ENCODE measurements around the gene ZNF653.
"Not testable (repeated sequence)": the region's sequence is repeated elsewhere in the genome, so short reads cannot be mapped to it uniquely, and the experiment has no call there.

The ZNF653 gene

DNA sequence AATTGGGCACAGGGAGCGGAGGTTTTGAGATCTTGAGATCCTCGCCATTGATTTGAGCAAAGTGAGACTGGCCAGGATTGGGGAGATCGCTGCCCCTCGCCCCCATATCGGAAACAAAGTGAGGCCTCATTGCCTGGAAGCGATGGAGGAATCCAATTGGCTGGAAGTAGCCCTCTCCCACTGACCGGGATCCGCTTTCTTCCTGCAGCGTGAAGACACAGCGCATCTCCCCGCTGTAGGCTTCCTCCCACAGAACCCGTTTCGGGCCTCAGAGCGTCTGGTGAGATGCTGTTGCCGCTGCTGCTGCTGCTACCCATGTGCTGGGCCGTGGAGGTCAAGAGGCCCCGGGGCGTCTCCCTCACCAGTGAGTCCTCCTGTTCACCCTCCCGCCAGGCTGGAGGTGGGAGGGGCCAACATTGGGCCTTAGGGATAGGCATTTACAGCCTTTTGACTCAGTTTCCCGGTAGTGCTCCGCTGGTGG lies 69.8 kb downstream of the ZNF653 start:
- Histone ChIP-seq H3K9ac (peak overlapping the region; percentile 76), H3K79me2 (ENCODE audit: insufficient read depth, low read depth) (peaks cover 13% of the 10 kb centered on the region), H3K4me1 (ENCODE audit: low read depth, poor library complexity, severe bottlenecking) (peaks cover 19% of the 10 kb centered on the region), H3K27me3 (ENCODE audit: insufficient read depth, low read depth) (no peaks in the 10 kb centered on the region), H2AFZ (ENCODE audit: low read depth) (peak overlapping the region; percentile 44; the same call in 1 of the 2 replicates), H3K4me2 (peak overlapping the region; percentile 87), H3K4me3 (IDR thresholded peaks at IDR 0.05; ENCODE audit: insufficient read depth, low read depth, low read length) (no peak overlapping the region), H3K36me3 (ENCODE audit: insufficient read depth) (no peaks in the 10 kb centered on the region; the same call in 1 of the 2 replicates), H3K27ac (peak overlapping the region; percentile 51), H4K20me1 (ENCODE audit: insufficient read depth) (no peaks in the 10 kb centered on the region)
- TF ChIP-seq, protein P1, sequence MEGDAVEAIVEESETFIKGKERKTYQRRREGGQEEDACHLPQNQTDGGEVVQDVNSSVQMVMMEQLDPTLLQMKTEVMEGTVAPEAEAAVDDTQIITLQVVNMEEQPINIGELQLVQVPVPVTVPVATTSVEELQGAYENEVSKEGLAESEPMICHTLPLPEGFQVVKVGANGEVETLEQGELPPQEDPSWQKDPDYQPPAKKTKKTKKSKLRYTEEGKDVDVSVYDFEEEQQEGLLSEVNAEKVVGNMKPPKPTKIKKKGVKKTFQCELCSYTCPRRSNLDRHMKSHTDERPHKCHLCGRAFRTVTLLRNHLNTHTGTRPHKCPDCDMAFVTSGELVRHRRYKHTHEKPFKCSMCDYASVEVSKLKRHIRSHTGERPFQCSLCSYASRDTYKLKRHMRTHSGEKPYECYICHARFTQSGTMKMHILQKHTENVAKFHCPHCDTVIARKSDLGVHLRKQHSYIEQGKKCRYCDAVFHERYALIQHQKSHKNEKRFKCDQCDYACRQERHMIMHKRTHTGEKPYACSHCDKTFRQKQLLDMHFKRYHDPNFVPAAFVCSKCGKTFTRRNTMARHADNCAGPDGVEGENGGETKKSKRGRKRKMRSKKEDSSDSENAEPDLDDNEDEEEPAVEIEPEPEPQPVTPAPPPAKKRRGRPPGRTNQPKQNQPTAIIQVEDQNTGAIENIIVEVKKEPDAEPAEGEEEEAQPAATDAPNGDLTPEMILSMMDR (conservative IDR thresholded peaks at IDR 0.05; ENCODE audit: low read depth, low read length), result no peak

DNA sequence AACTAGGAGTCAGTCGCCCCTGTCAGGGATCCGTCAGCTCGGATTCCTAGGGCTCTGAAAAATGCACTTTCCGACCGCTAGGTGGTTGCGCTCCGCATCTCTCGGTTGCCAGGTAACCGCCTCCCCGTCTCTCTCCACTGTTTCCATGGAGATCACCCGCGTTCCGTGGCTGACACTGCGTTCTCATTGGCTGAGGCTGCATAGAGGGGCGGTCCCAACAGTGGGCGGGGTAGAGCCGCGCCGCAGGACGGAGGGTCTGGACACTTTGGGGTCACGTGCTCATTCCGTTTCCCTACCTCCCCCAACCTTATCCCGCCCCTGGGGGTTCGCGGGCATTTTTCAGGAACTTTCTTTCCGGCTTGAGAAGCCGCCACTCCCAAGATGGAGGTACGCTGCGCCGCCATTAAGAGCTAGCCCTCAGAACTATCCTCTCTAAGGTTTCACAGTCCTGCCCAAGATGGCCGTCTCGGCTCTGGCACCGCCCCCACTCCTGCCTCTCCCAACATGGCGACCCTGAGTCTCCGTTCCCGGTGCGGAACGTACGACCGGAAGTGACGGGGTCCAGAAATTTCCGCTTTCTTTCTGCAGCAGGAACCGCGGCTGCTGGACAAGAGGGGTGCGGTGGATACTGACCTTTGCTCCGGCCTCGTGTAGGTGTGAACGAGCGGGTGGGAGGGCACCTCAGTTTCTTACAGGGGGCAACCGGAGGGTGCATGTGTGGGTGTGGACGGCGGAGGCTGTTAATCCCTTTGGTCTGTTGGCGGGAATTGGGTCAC lies 70.4 kb downstream of the ZNF653 start, which contains the start of the genes ODAD3 and PRKCSH:
TSS of gene ODAD3 (minus strand) at position 65 of the 776 bp plus-strand sequence. CDS start 105 bp downstream, outside the sequence.
TSS of gene PRKCSH (plus strand) at position 579 of the 776 bp plus-strand sequence. CDS start 483 bp downstream, outside the sequence.
- no peaks in the 10 kb centered on the region; the same call in 1 of the 2 replicates for H3K36me3 ChIP-seq (ENCODE audit: insufficient read depth)
- H3K27me3 ChIP-seq (ENCODE audit: insufficient read depth, low read depth), result no peaks in the 10 kb centered on the region
- peak within 1 kb of the TSS; percentile 97 for H2AFZ ChIP-seq (ENCODE audit: low read depth)
- TF ChIP-seq, protein P1 (conservative IDR thresholded peaks at IDR 0.05; ENCODE audit: low read depth, low read length), result peak; percentile 86
- peaks cover 19% of the 10 kb centered on the region for H3K4me1 ChIP-seq (ENCODE audit: low read depth, poor library complexity, severe bottlenecking)
- peak within 1 kb of the TSS; percentile 76 for H3K9ac ChIP-seq
- H3K4me2 ChIP-seq, result peak within 1 kb of the TSS; percentile 93
- H3K27ac ChIP-seq, result peak within 1 kb of the TSS; percentile 51
- H3K4me3 ChIP-seq (IDR thresholded peaks at IDR 0.05; ENCODE audit: insufficient read depth, low read depth, low read length), result no peak within 1 kb of the TSS
- no peaks in the 10 kb centered on the region for H4K20me1 ChIP-seq (ENCODE audit: insufficient read depth)
- peaks cover 13% of the 10 kb centered on the region for H3K79me2 ChIP-seq (ENCODE audit: insufficient read depth, low read depth)

DNA sequence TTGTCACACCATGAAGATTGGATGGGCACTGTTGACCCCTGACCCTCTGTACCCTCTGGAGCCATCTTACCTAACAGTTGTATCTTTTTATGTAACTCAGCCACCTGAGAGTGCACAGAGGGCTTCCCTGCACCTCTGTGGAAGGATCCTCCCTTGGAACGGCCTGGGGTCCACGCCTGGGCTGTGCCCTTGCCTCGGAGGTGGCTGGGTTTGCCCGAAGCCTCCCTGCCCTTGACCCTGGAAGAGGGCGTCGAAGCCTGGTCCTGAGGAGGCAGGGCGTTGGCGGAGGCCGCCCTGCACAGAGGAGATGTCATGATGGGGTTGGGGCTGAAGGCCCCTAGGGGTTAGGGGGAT lies 71.0 kb downstream of the ZNF653 start:
- Histone ChIP-seq H3K27ac (peak overlapping the region; percentile 34; the same call in 1 of the 2 replicates), H2AFZ (ENCODE audit: low read depth) (peak overlapping the region; percentile 97), H3K79me2 (ENCODE audit: insufficient read depth, low read depth) (peaks cover 13% of the 10 kb centered on the region)

DNA sequence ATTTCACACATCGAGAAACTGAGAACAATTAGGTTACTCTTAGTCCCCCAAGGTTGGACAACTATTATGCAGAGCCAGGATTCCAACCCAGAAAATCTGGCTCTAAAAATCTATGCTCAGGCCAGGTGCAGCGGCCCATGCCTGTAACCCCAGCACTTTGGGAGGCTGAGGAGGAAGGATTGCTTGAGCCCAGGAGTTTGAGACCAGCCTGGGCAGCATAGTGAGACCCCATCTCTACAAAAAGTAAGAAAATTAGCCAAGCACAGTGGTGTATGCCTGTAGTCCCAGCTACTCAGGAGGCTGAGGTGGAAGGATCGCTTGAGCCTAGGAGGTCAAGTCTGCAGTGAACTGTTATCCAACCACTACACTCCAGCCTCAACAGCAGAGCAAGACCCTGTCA lies 72.1 kb downstream of the ZNF653 start:
- not testable (repeated sequence) for H3K36me3 ChIP-seq (ENCODE audit: insufficient read depth); H3K27ac ChIP-seq; H4K20me1 ChIP-seq (ENCODE audit: insufficient read depth); H3K4me3 ChIP-seq (IDR thresholded peaks at IDR 0.05; ENCODE audit: insufficient read depth, low read depth, low read length); H3K9ac ChIP-seq; H2AFZ ChIP-seq (ENCODE audit: low read depth); H3K4me2 ChIP-seq; H3K27me3 ChIP-seq (ENCODE audit: insufficient read depth, low read depth)
- peaks cover 13% of the 10 kb centered on the region for H3K79me2 ChIP-seq (ENCODE audit: insufficient read depth, low read depth)
- H3K4me1 ChIP-seq (ENCODE audit: low read depth, poor library complexity, severe bottlenecking), result peaks cover 19% of the 10 kb centered on the region

More for the DNA sequence above, 71.0 kb downstream of the ZNF653 start:
- Histone ChIP-seq H3K4me1 (ENCODE audit: low read depth, poor library complexity, severe bottlenecking) (peaks cover 19% of the 10 kb centered on the region), H3K36me3 (ENCODE audit: insufficient read depth) (no peaks in the 10 kb centered on the region; the same call in 1 of the 2 replicates), H3K4me2 (peak overlapping the region; percentile 93), H3K27me3 (ENCODE audit: insufficient read depth, low read depth) (no peaks in the 10 kb centered on the region), H3K4me3 (IDR thresholded peaks at IDR 0.05; ENCODE audit: insufficient read depth, low read depth, low read length) (no peak overlapping the region), H4K20me1 (ENCODE audit: insufficient read depth) (no peaks in the 10 kb centered on the region), H3K9ac (peak overlapping the region; percentile 34; the same call in 1 of the 2 replicates)
- TF ChIP-seq, protein P1 (conservative IDR thresholded peaks at IDR 0.05; ENCODE audit: low read depth, low read length), result no peak
